ENCODE measurements around the gene FAM83C. TPM values are rescaled to one million over a fixed set of nuclear protein-coding genes. Genes with fewer than 3 reads are reported as not detected.

Gene FAM83C
- total RNA-seq, 2 experiments from 2014 or later: not detected

DNA sequence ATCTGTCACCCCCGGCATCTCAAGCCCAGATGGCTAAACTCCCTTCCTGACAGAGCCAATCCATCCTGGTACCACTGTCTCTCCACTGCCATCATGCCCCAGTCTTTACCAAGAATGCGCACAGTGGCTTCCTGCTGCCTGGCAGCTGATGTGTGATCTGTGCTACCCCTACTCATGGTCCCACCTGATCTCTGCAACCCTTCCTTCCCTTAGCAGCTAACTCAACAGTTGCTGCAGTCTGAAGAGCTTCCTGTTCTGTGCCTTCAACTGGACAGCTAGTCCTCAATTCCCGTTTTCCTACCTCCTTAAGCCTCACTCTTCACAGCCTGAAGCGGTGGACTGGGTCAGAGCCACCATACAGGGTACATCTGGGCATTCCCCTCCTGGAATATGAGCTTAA, 7.6 kb upstream of the FAM83C start:
- ChIA-PET POLR2A (interaction anchor here (0.5 to 0.7 kb wide), 2 partner anchors 28 to 219 kb away, joined by 4 to 5 read pairs; no protein-coding TSS in a partner anchor), CTCF (ENCODE audit: unreplicated experiment) (interaction anchor here (0.6 kb wide), 1 partner anchor 332 kb away, joined by 4 read pairs; no protein-coding TSS in a partner anchor)

DNA sequence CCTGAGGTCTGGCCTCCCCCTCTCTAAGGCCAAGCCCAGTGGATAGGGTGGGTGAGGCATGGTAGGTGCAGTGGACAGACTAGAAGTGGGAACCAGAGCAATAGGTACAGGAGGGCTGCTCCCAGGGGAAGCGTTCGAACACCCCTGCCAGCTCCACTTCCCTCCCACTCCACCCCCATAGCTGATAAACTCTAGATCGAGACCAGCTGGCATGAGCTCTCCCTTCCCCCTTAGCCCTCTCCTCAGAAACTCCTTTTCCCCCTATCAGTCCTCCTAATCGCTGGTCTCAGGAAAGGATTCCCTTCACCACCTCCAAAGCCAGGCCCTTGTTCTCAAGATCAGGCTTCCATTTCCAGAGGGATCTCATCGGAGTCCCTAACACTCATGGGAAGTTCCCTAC, 6.0 kb upstream of the FAM83C start:
- no peaks in the 10 kb centered on the region for H3K9me2 ChIP-seq (ENCODE audit: insufficient read depth, low read length)
- intact Hi-C loops (cut with micrococcal nuclease; ENCODE audit: unreplicated experiment): no loop called here
- TF ChIP-seq EZH2phosphoT487 (IDR thresholded peaks at IDR 0.05; ENCODE audit: borderline replicate concordance, low read depth, low read length): no peak
- TF ChIP-seq, protein P1, sequence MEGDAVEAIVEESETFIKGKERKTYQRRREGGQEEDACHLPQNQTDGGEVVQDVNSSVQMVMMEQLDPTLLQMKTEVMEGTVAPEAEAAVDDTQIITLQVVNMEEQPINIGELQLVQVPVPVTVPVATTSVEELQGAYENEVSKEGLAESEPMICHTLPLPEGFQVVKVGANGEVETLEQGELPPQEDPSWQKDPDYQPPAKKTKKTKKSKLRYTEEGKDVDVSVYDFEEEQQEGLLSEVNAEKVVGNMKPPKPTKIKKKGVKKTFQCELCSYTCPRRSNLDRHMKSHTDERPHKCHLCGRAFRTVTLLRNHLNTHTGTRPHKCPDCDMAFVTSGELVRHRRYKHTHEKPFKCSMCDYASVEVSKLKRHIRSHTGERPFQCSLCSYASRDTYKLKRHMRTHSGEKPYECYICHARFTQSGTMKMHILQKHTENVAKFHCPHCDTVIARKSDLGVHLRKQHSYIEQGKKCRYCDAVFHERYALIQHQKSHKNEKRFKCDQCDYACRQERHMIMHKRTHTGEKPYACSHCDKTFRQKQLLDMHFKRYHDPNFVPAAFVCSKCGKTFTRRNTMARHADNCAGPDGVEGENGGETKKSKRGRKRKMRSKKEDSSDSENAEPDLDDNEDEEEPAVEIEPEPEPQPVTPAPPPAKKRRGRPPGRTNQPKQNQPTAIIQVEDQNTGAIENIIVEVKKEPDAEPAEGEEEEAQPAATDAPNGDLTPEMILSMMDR (conservative IDR thresholded peaks at IDR 0.05; ENCODE audit: low read length): no peak
- no peak overlapping the region for H2AFZ ChIP-seq (ENCODE audit: low read length)
- ChIA-PET POLR2A (interaction anchor here (0.6 to 2.2 kb wide), 3 partner anchors 9 to 504 kb away, joined by 3 to 8 read pairs (median 3); no protein-coding TSS in a partner anchor), CTCF (ENCODE audit: unreplicated experiment) (no interaction called here)
- H3K9me3 ChIP-seq (ENCODE audit: low read length): no peaks in the 10 kb centered on the region
- no peak overlapping the region for H3K4me2 ChIP-seq (ENCODE audit: low read length)
- H3K79me2 ChIP-seq (ENCODE audit: insufficient read depth, low read depth, low read length): no peaks in the 10 kb centered on the region
- no peaks in the 10 kb centered on the region for H4K20me1 ChIP-seq (ENCODE audit: insufficient read depth, low read length)
- DNase-seq (ENCODE audit: low spot score): no peak
- BruUV-seq (replicated peaks): no TSS peak
- H3K4me3 ChIP-seq (ENCODE audit: low read depth, low read length, poor library complexity, severe bottlenecking): no peak overlapping the region
- H3K27ac ChIP-seq (ENCODE audit: low read depth, low read length, poor library complexity, severe bottlenecking): no peak overlapping the region
- H3K4me1 ChIP-seq (ENCODE audit: insufficient read depth, low read length, poor library complexity, severe bottlenecking): no peaks in the 10 kb centered on the region
- no peaks in the 10 kb centered on the region; the same call in 1 of the 2 replicates for H3K36me3 ChIP-seq (ENCODE audit: insufficient read depth, low read length)

More for the DNA sequence above, 7.6 kb upstream of the FAM83C start:
- no peak for TF ChIP-seq EZH2phosphoT487 (IDR thresholded peaks at IDR 0.05; ENCODE audit: borderline replicate concordance, low read depth, low read length)
- TF ChIP-seq, protein P1 (conservative IDR thresholded peaks at IDR 0.05; ENCODE audit: low read length): no peak
- Histone ChIP-seq H3K9me3 (ENCODE audit: low read length) (no peaks in the 10 kb centered on the region), H3K36me3 (ENCODE audit: insufficient read depth, low read length) (no peaks in the 10 kb centered on the region; the same call in 1 of the 2 replicates), H3K9me2 (ENCODE audit: insufficient read depth, low read length) (no peaks in the 10 kb centered on the region), H4K20me1 (ENCODE audit: insufficient read depth, low read length) (no peaks in the 10 kb centered on the region), H3K4me1 (ENCODE audit: insufficient read depth, low read length, poor library complexity, severe bottlenecking) (peaks cover 5% of the 10 kb centered on the region), H3K4me3 (ENCODE audit: low read depth, low read length, poor library complexity, severe bottlenecking) (no peak overlapping the region), H3K4me2 (ENCODE audit: low read length) (no peak overlapping the region), H3K27ac (ENCODE audit: low read depth, low read length, poor library complexity, severe bottlenecking) (no peak overlapping the region), H3K79me2 (ENCODE audit: insufficient read depth, low read depth, low read length) (no peaks in the 10 kb centered on the region), H2AFZ (ENCODE audit: low read length) (no peak overlapping the region)
- no TSS peak for BruUV-seq (replicated peaks)
- intact Hi-C loops (cut with micrococcal nuclease; ENCODE audit: unreplicated experiment): no loop called here
- DNase-seq (ENCODE audit: low spot score): no peak

DNA sequence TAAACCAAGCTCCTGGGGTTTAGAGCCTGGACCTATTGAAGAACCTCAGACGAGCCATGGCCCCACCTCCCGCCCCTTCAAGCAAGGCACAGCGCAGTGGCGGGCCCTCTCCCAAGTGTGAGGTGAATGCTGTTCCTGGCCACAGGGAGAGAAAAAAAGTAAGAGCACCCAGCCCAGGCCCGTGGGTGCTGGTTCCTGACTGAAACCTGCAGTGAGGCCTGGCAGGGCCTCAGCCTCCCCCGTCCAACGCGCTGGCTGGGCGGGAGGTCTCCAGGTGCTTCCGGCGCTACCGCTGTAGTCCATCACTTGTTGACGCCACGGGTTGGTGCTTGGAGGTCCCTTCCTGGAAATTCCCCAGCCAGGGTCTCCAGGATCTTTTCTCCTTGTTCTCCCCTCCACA, 5.5 kb upstream of the FAM83C start:
- no peaks in the 10 kb centered on the region for H3K36me3 ChIP-seq (ENCODE audit: insufficient read depth, low read length)
- ChIA-PET POLR2A (interaction anchor here (2.2 kb wide), 1 partner anchor 10 kb away, joined by 8 read pairs; no protein-coding TSS in a partner anchor), CTCF (ENCODE audit: unreplicated experiment) (no interaction called here)
- no peak overlapping the region for H3K27ac ChIP-seq (ENCODE audit: low read depth, low read length, poor library complexity, severe bottlenecking)
- H3K9me3 ChIP-seq (ENCODE audit: low read length): no peaks in the 10 kb centered on the region
- no peak for TF ChIP-seq EZH2phosphoT487 (IDR thresholded peaks at IDR 0.05; ENCODE audit: borderline replicate concordance, low read depth, low read length)
- TF ChIP-seq, protein P1 (conservative IDR thresholded peaks at IDR 0.05; ENCODE audit: low read length): no peak
- H3K4me1 ChIP-seq (ENCODE audit: insufficient read depth, low read length, poor library complexity, severe bottlenecking): no peaks in the 10 kb centered on the region
- no peak overlapping the region for H3K4me2 ChIP-seq (ENCODE audit: low read length)
- H4K20me1 ChIP-seq (ENCODE audit: insufficient read depth, low read length): no peaks in the 10 kb centered on the region
- no peak overlapping the region for H2AFZ ChIP-seq (ENCODE audit: low read length)
- no peaks in the 10 kb centered on the region for H3K79me2 ChIP-seq (ENCODE audit: insufficient read depth, low read depth, low read length)
- no peak for DNase-seq (ENCODE audit: low spot score)
- H3K9me2 ChIP-seq (ENCODE audit: insufficient read depth, low read length): no peaks in the 10 kb centered on the region
- BruUV-seq (replicated peaks): no TSS peak
- intact Hi-C loops (cut with micrococcal nuclease; ENCODE audit: unreplicated experiment): no loop called here
- no peak overlapping the region for H3K4me3 ChIP-seq (ENCODE audit: low read depth, low read length, poor library complexity, severe bottlenecking)

Measured in OCI-LY7 (cell line).